ENCODE measurements around the gene MLF2. TPM values are rescaled to one million over a fixed set of nuclear protein-coding genes. Genes with fewer than 3 reads are reported as not detected.
A peak's percentile ranks its signal among the peaks of the same experiment; 100 is the strongest.

The MLF2 gene
- total and polyA plus RNA-seq, 9 of the 15 experiments (the other 6 are each of a cell fraction or from before 2014, with no cell fraction given): 11.4 to 190 (median 139) TPM

- TF ChIP-seq ZBTB40 (IDR thresholded peaks at IDR 0.05) (peak; percentile 100), ZBTB40 (CRISPR knock-in tag; IDR thresholded peaks at IDR 0.05) (peak; percentile 98), NFE2L1 (tag; IDR thresholded peaks at IDR 0.05; ENCODE audit: borderline replicate concordance, low read depth) (no peak), ZNF511 (CRISPR knock-in tag; IDR thresholded peaks at IDR 0.05) (peak; percentile 44; the same call in 1 of the 2 replicates), SIX5 (IDR thresholded peaks at IDR 0.05; ENCODE audit: borderline replicate concordance in 1 of 2, insufficient read depth in 1 of 2, low read depth in 1 of 2, low read length in 2 of 2) (peak in 1 of 2 experiments; percentile 32; a peak in 1 of 4 replicates), PTBP1 (IDR thresholded peaks at IDR 0.05; ENCODE audit: low read depth, low read length) (no peak), SREBF1 (IDR thresholded peaks at IDR 0.05; ENCODE audit: borderline replicate concordance, low read depth, low read length) (no peak), PPARD (CRISPR knock-in tag; IDR thresholded peaks at IDR 0.05) (no peak), STAG1 (CRISPR knock-in tag; IDR thresholded peaks at IDR 0.05; ENCODE audit: borderline replicate concordance) (0 out of 2 replicates have a peak, but pooled peaks have one; percentile 25), MED1 (CRISPR knock-in tag; IDR thresholded peaks at IDR 0.05; ENCODE audit: borderline replicate concordance) (no peak), SMC3 (conservative IDR thresholded peaks at IDR 0.05; ENCODE audit: insufficient read depth, low read depth, low read length) (0 out of 2 replicates have a peak, but pooled peaks have one; percentile 14), NKRF (IDR thresholded peaks at IDR 0.05; ENCODE audit: borderline replicate concordance) (peak; percentile 74; the same call in 1 of the 2 replicates), ELF1 (tag; IDR thresholded peaks at IDR 0.05) (peak; percentile 94), SUPT5H (IDR thresholded peaks at IDR 0.05) (peak; percentile 68), TARDBP (IDR thresholded peaks at IDR 0.05) (0 out of 2 replicates have a peak, but pooled peaks have one; percentile 40)
These were observed 29.1 kb downstream of the MLF2 start, which contains the start of gene COPS7A (continued) for GRCh38 chr12:6723607-6724408.

All from K562 (cell line).